Measurements from ENCODE around the gene TSPAN9.

Gene TSPAN9

GRCh38 chr12:3081091-3081490, 3.9 kb downstream of the TSPAN9 start:
- H3K27me3 Mint-ChIP-seq, result peaks cover 10% of the 10 kb centered on the region
- H3K27ac Mint-ChIP-seq, result no peak overlapping the region
- no peaks in the 10 kb centered on the region for H3K9me3 Mint-ChIP-seq
- no peak overlapping the region for H3K4me3 Mint-ChIP-seq
- peaks cover 10% of the 10 kb centered on the region for H3K4me1 Mint-ChIP-seq (ENCODE audit: low read depth)
- H3K36me3 Mint-ChIP-seq (ENCODE audit: low read depth), result no peaks in the 10 kb centered on the region
- DNase-seq, result no peak

GRCh38 chr12:3081886-3082285, 4.7 kb downstream of the TSPAN9 start:
- Mint-ChIP-seq H3K27ac (no peak overlapping the region), H3K4me3 (no peak overlapping the region), H3K9me3 (no peaks in the 10 kb centered on the region), H3K4me1 (ENCODE audit: low read depth) (peaks cover 5% of the 10 kb centered on the region), H3K36me3 (ENCODE audit: low read depth) (no peaks in the 10 kb centered on the region), H3K27me3 (peaks cover 6% of the 10 kb centered on the region)
- no peak for DNase-seq

GRCh38 chr12:3083241-3083920, 6.2 kb downstream of the TSPAN9 start:
- no peak for DNase-seq
- H3K36me3 Mint-ChIP-seq (ENCODE audit: low read depth), result no peaks in the 10 kb centered on the region
- peaks cover 1% of the 10 kb centered on the region for H3K27me3 Mint-ChIP-seq
- H3K27ac Mint-ChIP-seq, result no peak overlapping the region
- H3K9me3 Mint-ChIP-seq, result no peaks in the 10 kb centered on the region
- H3K4me1 Mint-ChIP-seq (ENCODE audit: low read depth), result no peaks in the 10 kb centered on the region
- no peak overlapping the region for H3K4me3 Mint-ChIP-seq

GRCh38 chr12:3083921-3084347, 6.8 kb downstream of the TSPAN9 start:
- Mint-ChIP-seq H3K27me3 (no peaks in the 10 kb centered on the region), H3K4me1 (ENCODE audit: low read depth) (no peaks in the 10 kb centered on the region), H3K27ac (no peak overlapping the region), H3K4me3 (no peak overlapping the region), H3K9me3 (no peaks in the 10 kb centered on the region), H3K36me3 (ENCODE audit: low read depth) (no peaks in the 10 kb centered on the region)
- DNase-seq, result no peak

- H3K27me3 Mint-ChIP-seq, result no peaks in the 10 kb centered on the region
- H3K4me3 Mint-ChIP-seq, result no peak overlapping the region
- H3K9me3 Mint-ChIP-seq, result no peaks in the 10 kb centered on the region
- H3K27ac Mint-ChIP-seq, result no peak overlapping the region
- no peaks in the 10 kb centered on the region for H3K36me3 Mint-ChIP-seq (ENCODE audit: low read depth)
- H3K4me1 Mint-ChIP-seq (ENCODE audit: low read depth), result no peaks in the 10 kb centered on the region
- no peak for DNase-seq
Observed at GRCh38 chr12:3084742-3085141, 7.6 kb downstream of the TSPAN9 start.

GRCh38 chr12:3085341-3086139, 8.4 kb downstream of the TSPAN9 start:
- H3K27ac Mint-ChIP-seq, result no peak overlapping the region
- no peak overlapping the region for H3K4me3 Mint-ChIP-seq
- DNase-seq, result no peak
- no peaks in the 10 kb centered on the region for H3K9me3 Mint-ChIP-seq
- H3K36me3 Mint-ChIP-seq (ENCODE audit: low read depth), result no peaks in the 10 kb centered on the region
- H3K27me3 Mint-ChIP-seq, result no peaks in the 10 kb centered on the region
- no peaks in the 10 kb centered on the region for H3K4me1 Mint-ChIP-seq (ENCODE audit: low read depth)

GRCh38 chr12:3086211-3086610, 9.0 kb downstream of the TSPAN9 start:
- no peak for DNase-seq
- no peaks in the 10 kb centered on the region for H3K27me3 Mint-ChIP-seq
- no peak overlapping the region for H3K27ac Mint-ChIP-seq
- H3K4me3 Mint-ChIP-seq, result no peak overlapping the region
- no peaks in the 10 kb centered on the region for H3K36me3 Mint-ChIP-seq (ENCODE audit: low read depth)
- no peaks in the 10 kb centered on the region for H3K4me1 Mint-ChIP-seq (ENCODE audit: low read depth)
- H3K9me3 Mint-ChIP-seq, result no peaks in the 10 kb centered on the region

GRCh38 chr12:3086729-3087323, 9.6 kb downstream of the TSPAN9 start:
- Mint-ChIP-seq H3K27me3 (no peaks in the 10 kb centered on the region), H3K36me3 (ENCODE audit: low read depth) (no peaks in the 10 kb centered on the region), H3K4me3 (no peak overlapping the region), H3K9me3 (no peaks in the 10 kb centered on the region), H3K4me1 (ENCODE audit: low read depth) (no peaks in the 10 kb centered on the region), H3K27ac (no peak overlapping the region)
- no peak for DNase-seq

GRCh38 chr12:3087758-3088650, 10.8 kb downstream of the TSPAN9 start:
- no peak for DNase-seq
- no peaks in the 10 kb centered on the region for H3K36me3 Mint-ChIP-seq (ENCODE audit: low read depth)
- no peaks in the 10 kb centered on the region for H3K4me1 Mint-ChIP-seq (ENCODE audit: low read depth)
- no peaks in the 10 kb centered on the region for H3K27me3 Mint-ChIP-seq
- no peak overlapping the region for H3K27ac Mint-ChIP-seq
- H3K9me3 Mint-ChIP-seq, result no peaks in the 10 kb centered on the region
- H3K4me3 Mint-ChIP-seq, result no peak overlapping the region

GRCh38 chr12:3089588-3089987, 12.4 kb downstream of the TSPAN9 start:
- no peak overlapping the region for H3K4me3 Mint-ChIP-seq
- no peak overlapping the region for H3K27ac Mint-ChIP-seq
- H3K36me3 Mint-ChIP-seq (ENCODE audit: low read depth), result no peaks in the 10 kb centered on the region
- H3K4me1 Mint-ChIP-seq (ENCODE audit: low read depth), result no peaks in the 10 kb centered on the region
- no peaks in the 10 kb centered on the region for H3K9me3 Mint-ChIP-seq
- no peak for DNase-seq
- H3K27me3 Mint-ChIP-seq, result no peaks in the 10 kb centered on the region

- Mint-ChIP-seq H3K9me3 (no peaks in the 10 kb centered on the region), H3K27ac (no peak overlapping the region), H3K36me3 (ENCODE audit: low read depth) (no peaks in the 10 kb centered on the region), H3K27me3 (no peaks in the 10 kb centered on the region), H3K4me3 (no peak overlapping the region), H3K4me1 (ENCODE audit: low read depth) (no peaks in the 10 kb centered on the region)
- no peak for DNase-seq
Observed at GRCh38 chr12:3090240-3091037, 13.3 kb downstream of the TSPAN9 start.

- Mint-ChIP-seq H3K36me3 (ENCODE audit: low read depth) (no peaks in the 10 kb centered on the region), H3K27me3 (no peaks in the 10 kb centered on the region), H3K4me3 (no peak overlapping the region), H3K4me1 (ENCODE audit: low read depth) (no peaks in the 10 kb centered on the region), H3K27ac (no peak overlapping the region), H3K9me3 (no peaks in the 10 kb centered on the region)
- no peak for DNase-seq
Observed at GRCh38 chr12:3091038-3091319, 13.8 kb downstream of the TSPAN9 start.

- Mint-ChIP-seq H3K9me3 (peaks cover 5% of the 10 kb centered on the region), H3K27me3 (no peaks in the 10 kb centered on the region), H3K4me1 (ENCODE audit: low read depth) (no peaks in the 10 kb centered on the region), H3K36me3 (ENCODE audit: low read depth) (no peaks in the 10 kb centered on the region), H3K4me3 (no peak overlapping the region), H3K27ac (no peak overlapping the region)
- DNase-seq, result no peak
Observed at GRCh38 chr12:3091382-3092241, 14.4 kb downstream of the TSPAN9 start.

All from activated T-cell treated with anti-CD3 and anti-CD28 coated beads, Interleukin-2, amount 50 U/mL, for 24 hours (primary cell).